GM23248 (cell line): ENCODE results near the gene ERMP1. TPM values are rescaled to one million over a fixed set of nuclear protein-coding genes. Genes with fewer than 3 reads are reported as not detected.
A peak's percentile ranks its signal among the peaks of the same experiment; 100 is the strongest.

ENCODE experiments used
- DNase-seq: peaks from one replicate; pipeline ENCODE4 v3.0.0-alpha.2; 2015
- H2AFZ ChIP-seq: fragments of 200-600 bp; sonication (generic); 2 replicates; pipeline ENCODE4 v1.6.1; 2016; ENCODE audit warnings: antibody characterized with exemption
- H3F3A ChIP-seq: fragments of 200-600 bp; sonication (generic); 2 replicates; pipeline ENCODE4 v1.6.1; 2016; ENCODE audit warnings: mild to moderate bottlenecking, antibody characterized with exemption, mixed run types; ENCODE audit not compliant: insufficient read depth
- H3K27ac ChIP-seq: fragments of 200-600 bp; sonication (generic); 2 replicates; pipeline ENCODE4 v1.5.1; 2016; ENCODE audit warnings: mild to moderate bottlenecking
- H3K27me3 ChIP-seq: fragments of 200-600 bp; sonication (generic); replicated peaks from 2 replicates; pipeline ENCODE4 v1.6.1; 2016; ENCODE audit warnings: mild to moderate bottlenecking; ENCODE audit not compliant: insufficient read depth
- H3K36me3 ChIP-seq: fragments of 200-600 bp; sonication (generic); 2 replicates; pipeline ENCODE4 v1.6.1; 2016; ENCODE audit warnings: low read depth, mild to moderate bottlenecking
- H3K4me1 ChIP-seq: fragments of 200-600 bp; sonication (generic); 2 replicates; pipeline ENCODE4 v1.6.1; 2016; ENCODE audit warnings: mild to moderate bottlenecking; ENCODE audit not compliant: insufficient read depth
- H3K4me2 ChIP-seq: fragments of 200-600 bp; sonication (generic); one replicate; pipeline ENCODE4 v1.6.1; 2016; ENCODE audit warnings: mild to moderate bottlenecking; ENCODE audit not compliant: unreplicated experiment
- H3K4me3 ChIP-seq: fragments of 200-600 bp; sonication (generic); 2 replicates; pipeline ENCODE4 v1.5.1; 2016; ENCODE audit warnings: mild to moderate bottlenecking
- H3K79me2 ChIP-seq: fragments of 200-600 bp; sonication (generic); 2 replicates; pipeline ENCODE4 v1.6.1; 2016; ENCODE audit warnings: mild to moderate bottlenecking; ENCODE audit not compliant: insufficient read depth
- H3K9ac ChIP-seq: fragments of 200-600 bp; sonication (generic); 2 replicates; pipeline ENCODE4 v1.6.1; 2016; ENCODE audit warnings: mild to moderate bottlenecking
- H3K9me2 ChIP-seq: fragments of 200-600 bp; sonication (generic); 2 replicates; pipeline ENCODE4 v1.6.1; 2016; ENCODE audit warnings: mixed run types, mild to moderate bottlenecking, moderate library complexity; ENCODE audit not compliant: insufficient read depth
- H3K9me3 ChIP-seq: fragments of 200-600 bp; sonication (generic); one replicate; pipeline ENCODE4 v1.6.1; 2017; ENCODE audit warnings: low read depth
- H4K20me1 ChIP-seq: fragments of 200-600 bp; sonication (generic); 2 replicates; pipeline ENCODE4 v1.6.0; 2016; ENCODE audit not compliant: insufficient read depth
- EZH2 ChIP-seq: fragments of 200-600 bp; sonication (generic); IDR thresholded peaks from 2 replicates; pipeline ENCODE4 v1.6.1; 2018; ENCODE audit warnings: antibody characterized with exemption, mild to moderate bottlenecking; ENCODE audit not compliant: insufficient read depth, poor library complexity, severe bottlenecking
- EZH2phosphoT487 ChIP-seq: fragments of 200-600 bp; sonication (generic); IDR thresholded peaks from 2 replicates; pipeline ENCODE4 v1.6.1; 2018; ENCODE audit warnings: antibody characterized with exemption, moderate library complexity, mild to moderate bottlenecking, low read depth; ENCODE audit not compliant: insufficient read depth
- WGBS, 2 experiments: methylation state at CpG; one replicate each; pipeline ENCODE4 v1.1.6; 2015 to 2017; ENCODE audit warnings: low lambda C conversion rate in 2 of 2, low coverage in 1 of 2; ENCODE audit errors: missing lambda C conversion rate in 2 of 2; 5-methylcytosine and 5-hydroxymethylcytosine counted together
- in situ Hi-C: fragments of 300-500 bp; cut with MboI; formaldehyde crosslinking; loops from 2 replicates; pipeline ENCODE4 v1.15.0; 2020
- polyA plus RNA-seq: library from polyadenylated mRNA; unstranded; fragments of >200 nt; fragmentation: Nextera tagmentation; extraction: Ambion mirVana; gene quantifications from 2 replicates; pipeline ENCODE4 v1.2.1, GENCODE V29; 2016
- total RNA-seq: library from RNA; depleted of rRNA; stranded (reverse); fragments of >200 nt; shearing (Covaris generic); gene quantifications from 2 replicates; pipeline ENCODE4 v1.2.3, GENCODE V29; 2014

The ERMP1 gene
- total and polyA plus RNA-seq, 2 experiments from 2014 or later = 2.6 to 8.4 TPM

- H2AFZ ChIP-seq = no peak overlapping the region
- H3K9me3 ChIP-seq = no peaks in the 10 kb centered on the region
- in situ Hi-C loops = no loop called here
- WGBS, 2 experiments = 35 to 43% methylated on average over 2 of the region's 2 CpGs
- no peaks in the 10 kb centered on the region for H3K4me1 ChIP-seq
- no peaks in the 10 kb centered on the region for H3K36me3 ChIP-seq
- H3K4me3 ChIP-seq = no peak overlapping the region
- no peaks in the 10 kb centered on the region for H3F3A ChIP-seq
- DNase-seq = no peak
- H4K20me1 ChIP-seq = no peaks in the 10 kb centered on the region
- no peaks in the 10 kb centered on the region for H3K9me2 ChIP-seq
- no peaks in the 10 kb centered on the region for H3K79me2 ChIP-seq
- H3K27ac ChIP-seq = no peak overlapping the region
- no peak overlapping the region for H3K9ac ChIP-seq
- no peak for TF ChIP-seq EZH2
- TF ChIP-seq EZH2phosphoT487 = no peak
- no peak overlapping the region for H3K4me2 ChIP-seq
- H3K27me3 ChIP-seq = no peaks in the 10 kb centered on the region
Observed at GRCh38 chr9:5871785-5872184, 38.9 kb upstream of the ERMP1 start.

GRCh38 chr9:5870691-5871090, 37.8 kb upstream of the ERMP1 start:
- TF ChIP-seq EZH2 (no peak), EZH2phosphoT487 (no peak)
- 75 to 85% methylated on average over 3 of the region's 3 CpGs for WGBS, 2 experiments
- in situ Hi-C loops = no loop called here

GRCh38 chr9:5870020-5870339, 37.1 kb upstream of the ERMP1 start:
- TF ChIP-seq EZH2phosphoT487 (no peak), EZH2 (no peak)
- H3K4me2 ChIP-seq = no peak overlapping the region
- no peak overlapping the region for H3K4me3 ChIP-seq
- H3K36me3 ChIP-seq = no peaks in the 10 kb centered on the region
- 86 to 87% methylated on average over 2 of the region's 2 CpGs for WGBS, 2 experiments
- no peaks in the 10 kb centered on the region for H3K79me2 ChIP-seq
- H3K9ac ChIP-seq = no peak overlapping the region
- DNase-seq = no peak
- H4K20me1 ChIP-seq = no peaks in the 10 kb centered on the region
- no peaks in the 10 kb centered on the region for H3K9me2 ChIP-seq
- H3F3A ChIP-seq = no peaks in the 10 kb centered on the region
- no peaks in the 10 kb centered on the region for H3K9me3 ChIP-seq
- in situ Hi-C loops = no loop called here
- no peak overlapping the region for H2AFZ ChIP-seq
- no peaks in the 10 kb centered on the region for H3K27me3 ChIP-seq
- no peaks in the 10 kb centered on the region for H3K4me1 ChIP-seq
- no peak overlapping the region for H3K27ac ChIP-seq

More at GRCh38 chr9:5870691-5871090, 37.8 kb upstream of the ERMP1 start:
- no peak overlapping the region for H2AFZ ChIP-seq
- H3K9me2 ChIP-seq = no peaks in the 10 kb centered on the region
- no peaks in the 10 kb centered on the region for H3K79me2 ChIP-seq
- H3K9ac ChIP-seq = no peak overlapping the region
- H3K9me3 ChIP-seq = no peaks in the 10 kb centered on the region
- no peaks in the 10 kb centered on the region for H3K27me3 ChIP-seq
- no peaks in the 10 kb centered on the region for H4K20me1 ChIP-seq
- no peaks in the 10 kb centered on the region for H3F3A ChIP-seq
- DNase-seq = no peak
- H3K27ac ChIP-seq = no peak overlapping the region
- no peak overlapping the region for H3K4me3 ChIP-seq
- H3K36me3 ChIP-seq = no peaks in the 10 kb centered on the region
- H3K4me2 ChIP-seq = no peak overlapping the region
- no peaks in the 10 kb centered on the region for H3K4me1 ChIP-seq

DNA sequence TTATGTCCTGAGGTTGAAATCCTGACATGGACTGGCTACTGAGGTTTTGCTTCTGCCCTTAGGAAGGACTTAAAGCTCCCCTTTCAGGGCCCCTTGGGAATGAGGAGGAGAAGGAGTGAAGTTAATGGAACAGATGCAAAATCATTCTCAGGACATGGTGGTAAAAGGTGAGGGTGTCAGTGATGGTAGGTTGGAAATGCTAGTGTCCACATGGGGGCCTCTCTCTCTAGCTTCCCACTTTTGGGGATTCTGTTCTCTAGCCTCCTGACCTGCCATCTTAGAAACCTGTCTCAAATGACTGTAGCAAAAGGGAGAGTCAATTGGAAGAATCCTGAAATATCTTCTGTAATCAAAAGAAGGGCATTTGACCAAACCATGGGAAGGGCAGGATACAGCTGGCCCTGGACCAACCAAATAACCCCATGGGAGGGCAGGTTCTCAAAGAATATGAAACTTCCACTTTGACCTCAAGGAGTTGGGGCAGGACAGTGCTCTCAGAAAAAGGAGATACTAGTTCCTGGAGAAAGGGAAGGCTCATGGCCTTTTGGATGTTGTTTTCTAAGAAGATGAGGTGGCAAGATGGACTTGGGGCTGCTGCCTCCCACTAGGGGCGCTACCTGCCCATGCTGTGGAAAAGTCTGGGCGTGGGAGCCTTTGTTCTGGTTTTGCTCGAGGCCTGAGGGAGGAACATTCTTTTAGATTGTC, 36.5 kb upstream of the ERMP1 start:
- Histone ChIP-seq H3K36me3 (no peaks in the 10 kb centered on the region), H3K9me3 (no peaks in the 10 kb centered on the region), H4K20me1 (no peaks in the 10 kb centered on the region), H3F3A (no peaks in the 10 kb centered on the region), H3K9me2 (no peaks in the 10 kb centered on the region), H3K9ac (no peak overlapping the region), H3K27me3 (no peaks in the 10 kb centered on the region), H3K4me2 (no peak overlapping the region), H3K4me1 (no peaks in the 10 kb centered on the region), H3K79me2 (no peaks in the 10 kb centered on the region), H3K4me3 (no peak overlapping the region), H3K27ac (no peak overlapping the region), H2AFZ (no peak overlapping the region)
- no peak for TF ChIP-seq EZH2
- no peak for TF ChIP-seq EZH2phosphoT487
- peak; percentile 8 for DNase-seq
- WGBS, 2 experiments = 57 to 62% methylated on average over 3 of the region's 3 CpGs
- in situ Hi-C loops = no loop called here
